ENCODE measurements around the gene TAP2. TPM values are rescaled to one million over a fixed set of nuclear protein-coding genes. Genes with fewer than 3 reads are reported as not detected.

The TAP2 gene
- total RNA-seq, 2 experiments from 2014 or later = 96.4 to 108 TPM

GRCh38 chr6:32868257-32868788 lies 29.8 kb upstream of the TAP2 start:
- Histone ChIP-seq H3K27ac (ENCODE audit: low read depth, low read length, poor library complexity, severe bottlenecking) (peak overlapping the region; percentile 94), H4K20me1 (ENCODE audit: insufficient read depth, low read length) (no peaks in the 10 kb centered on the region), H3K79me2 (ENCODE audit: insufficient read depth, low read depth, low read length) (no peaks in the 10 kb centered on the region), H3K9me2 (ENCODE audit: insufficient read depth, low read length) (no peaks in the 10 kb centered on the region), H3K36me3 (ENCODE audit: insufficient read depth, low read length) (peaks cover 10% of the 10 kb centered on the region), H3K9me3 (ENCODE audit: low read length) (peaks cover 3% of the 10 kb centered on the region; the same call in 1 of the 2 replicates), H3K4me3 (ENCODE audit: low read depth, low read length, poor library complexity, severe bottlenecking) (peak overlapping the region; percentile 51), H3K4me2 (ENCODE audit: low read length) (peak overlapping the region; percentile 71), H3K4me1 (ENCODE audit: insufficient read depth, low read length, poor library complexity, severe bottlenecking) (peaks cover 45% of the 10 kb centered on the region), H2AFZ (ENCODE audit: low read length) (peak overlapping the region; percentile 83)
- DNase-seq (ENCODE audit: low spot score) = peak; percentile 90
- CTCF ChIA-PET (ENCODE audit: unreplicated experiment) = interaction anchor here (0.7 to 3.2 kb wide), 7 partner anchors 11 to 116 kb away, joined by 3 to 35 read pairs (median 6); partner anchors contain the start of genes PSMB9, TAP1 and TAP2
- TF ChIP-seq EZH2phosphoT487 (IDR thresholded peaks at IDR 0.05; ENCODE audit: borderline replicate concordance, low read depth, low read length) = no peak
- TF ChIP-seq CTCF (conservative IDR thresholded peaks at IDR 0.05; ENCODE audit: low read length) = peak; percentile 99
- POLR2A ChIA-PET = interaction anchor here (0.6 to 3.1 kb wide), 22 partner anchors 9 to 462 kb away, joined by 3 to 22 read pairs (median 4); partner anchors contain the start of genes BTNL2, HLA-DRA, PSMB8 and TAP1
- intact Hi-C loops (cut with micrococcal nuclease; ENCODE audit: unreplicated experiment) = loop anchor here (2.0 to 10.0 kb wide), 6 partner anchors 72 to 634 kb away; no protein-coding TSS in a partner anchor
- no TSS peak for BruUV-seq (replicated peaks)

DNA sequence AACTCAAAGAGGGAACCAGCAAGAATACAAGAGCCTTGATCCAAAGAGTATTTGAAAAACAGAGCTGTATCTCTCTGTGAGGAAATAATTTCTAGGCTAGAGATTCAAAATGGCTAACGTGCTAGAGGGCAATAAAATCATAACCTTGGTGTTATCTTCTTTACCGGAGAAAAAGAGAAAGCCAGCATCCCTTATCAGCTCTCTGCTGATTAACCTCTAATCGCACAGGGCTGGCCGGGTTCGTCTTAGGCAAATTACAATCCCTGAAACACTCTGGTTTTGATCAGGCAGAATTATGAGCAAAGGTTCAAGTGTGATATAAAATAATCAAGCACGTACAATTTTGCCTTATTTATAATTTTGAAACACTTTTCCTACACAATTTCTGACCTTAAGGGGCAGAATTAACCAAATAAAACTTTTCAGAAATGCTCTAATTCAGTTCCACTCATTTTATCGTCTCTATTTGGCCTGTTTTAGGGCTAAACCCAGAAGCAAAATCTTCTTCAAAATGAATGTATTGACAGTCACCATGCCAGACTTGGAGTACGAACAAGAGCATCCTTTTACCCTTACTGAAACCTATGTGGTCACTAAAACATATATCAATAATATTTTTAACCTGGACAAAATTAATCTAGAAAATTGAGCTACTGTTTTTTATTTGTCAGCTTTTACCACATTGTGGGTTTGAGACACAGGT lies 29.2 kb upstream of the TAP2 start:
- intact Hi-C loops (cut with micrococcal nuclease; ENCODE audit: unreplicated experiment) = loop anchor here (1.0 to 10.0 kb wide), 9 partner anchors 13 to 633 kb away; partner anchors contain the start of genes PSMB8, PSMB9 and TAP2
- no peaks in the 10 kb centered on the region for H3K79me2 ChIP-seq (ENCODE audit: insufficient read depth, low read depth, low read length)
- no peaks in the 10 kb centered on the region for H3K9me2 ChIP-seq (ENCODE audit: insufficient read depth, low read length)
- ChIA-PET CTCF (ENCODE audit: unreplicated experiment) (interaction anchor here (0.7 to 3.2 kb wide), 7 partner anchors 10 to 117 kb away, joined by 3 to 35 read pairs (median 6); partner anchors contain the start of genes PSMB9, TAP1 and TAP2), POLR2A (interaction anchor here (0.6 to 3.1 kb wide), 24 partner anchors 9 to 461 kb away, joined by 3 to 22 read pairs (median 4); partner anchors contain the start of genes BTNL2, HLA-DMA, HLA-DRA and PSMB8)
- H4K20me1 ChIP-seq (ENCODE audit: insufficient read depth, low read length) = no peaks in the 10 kb centered on the region
- H3K4me3 ChIP-seq (ENCODE audit: low read depth, low read length, poor library complexity, severe bottlenecking) = peak overlapping the region; percentile 51
- peak overlapping the region; percentile 94 for H3K27ac ChIP-seq (ENCODE audit: low read depth, low read length, poor library complexity, severe bottlenecking)
- H3K4me2 ChIP-seq (ENCODE audit: low read length) = peak overlapping the region; percentile 71
- no peak for TF ChIP-seq EZH2phosphoT487 (IDR thresholded peaks at IDR 0.05; ENCODE audit: borderline replicate concordance, low read depth, low read length)
- TF ChIP-seq CTCF (conservative IDR thresholded peaks at IDR 0.05; ENCODE audit: low read length) = no peak
- H3K9me3 ChIP-seq (ENCODE audit: low read length) = peaks cover 3% of the 10 kb centered on the region; the same call in 1 of the 2 replicates
- peaks cover 14% of the 10 kb centered on the region for H3K36me3 ChIP-seq (ENCODE audit: insufficient read depth, low read length)
- DNase-seq (ENCODE audit: low spot score) = no peak
- TSS peak; percentile 80 for BruUV-seq (replicated peaks)
- H3K4me1 ChIP-seq (ENCODE audit: insufficient read depth, low read length, poor library complexity, severe bottlenecking) = peaks cover 45% of the 10 kb centered on the region
- peak overlapping the region; percentile 83 for H2AFZ ChIP-seq (ENCODE audit: low read length)
